ENCODE measurements around the gene TTC39A.

DNA sequence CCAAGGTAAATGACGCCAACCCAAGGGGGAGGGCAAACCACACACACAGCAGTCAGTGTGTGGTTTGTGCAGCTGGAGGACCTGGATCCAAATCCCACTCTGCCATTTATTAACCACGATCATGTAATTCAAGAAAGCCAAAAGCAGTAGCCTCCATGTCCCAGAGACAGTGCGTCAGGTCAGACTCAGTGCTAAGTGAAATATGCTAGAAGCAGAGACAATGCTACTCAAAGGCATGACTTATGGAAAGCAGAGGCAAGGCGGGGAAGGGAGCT, 13.6 kb downstream of the TTC39A start:
- no peak for TF ChIP-seq POLR2A (IDR thresholded peaks at IDR 0.05)
- TF ChIP-seq, protein P1, sequence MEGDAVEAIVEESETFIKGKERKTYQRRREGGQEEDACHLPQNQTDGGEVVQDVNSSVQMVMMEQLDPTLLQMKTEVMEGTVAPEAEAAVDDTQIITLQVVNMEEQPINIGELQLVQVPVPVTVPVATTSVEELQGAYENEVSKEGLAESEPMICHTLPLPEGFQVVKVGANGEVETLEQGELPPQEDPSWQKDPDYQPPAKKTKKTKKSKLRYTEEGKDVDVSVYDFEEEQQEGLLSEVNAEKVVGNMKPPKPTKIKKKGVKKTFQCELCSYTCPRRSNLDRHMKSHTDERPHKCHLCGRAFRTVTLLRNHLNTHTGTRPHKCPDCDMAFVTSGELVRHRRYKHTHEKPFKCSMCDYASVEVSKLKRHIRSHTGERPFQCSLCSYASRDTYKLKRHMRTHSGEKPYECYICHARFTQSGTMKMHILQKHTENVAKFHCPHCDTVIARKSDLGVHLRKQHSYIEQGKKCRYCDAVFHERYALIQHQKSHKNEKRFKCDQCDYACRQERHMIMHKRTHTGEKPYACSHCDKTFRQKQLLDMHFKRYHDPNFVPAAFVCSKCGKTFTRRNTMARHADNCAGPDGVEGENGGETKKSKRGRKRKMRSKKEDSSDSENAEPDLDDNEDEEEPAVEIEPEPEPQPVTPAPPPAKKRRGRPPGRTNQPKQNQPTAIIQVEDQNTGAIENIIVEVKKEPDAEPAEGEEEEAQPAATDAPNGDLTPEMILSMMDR (IDR thresholded peaks at IDR 0.05): no peak
